Stimulated activated CD4-positive, alpha-beta T cell treated with anti-CD3 and anti-CD28 coated beads, Interleukin-15, amount 100 ng/mL, for 48 hours (primary cell): ENCODE measurements around the gene HHIPL1.

ENCODE experiments used
- DNase-seq, 2 donors: peaks; one replicate each; pipeline ENCODE4 v3.0.0-alpha.2; 2020; ENCODE audit warnings: low read depth in 2 of 2

Gene HHIPL1

DNA sequence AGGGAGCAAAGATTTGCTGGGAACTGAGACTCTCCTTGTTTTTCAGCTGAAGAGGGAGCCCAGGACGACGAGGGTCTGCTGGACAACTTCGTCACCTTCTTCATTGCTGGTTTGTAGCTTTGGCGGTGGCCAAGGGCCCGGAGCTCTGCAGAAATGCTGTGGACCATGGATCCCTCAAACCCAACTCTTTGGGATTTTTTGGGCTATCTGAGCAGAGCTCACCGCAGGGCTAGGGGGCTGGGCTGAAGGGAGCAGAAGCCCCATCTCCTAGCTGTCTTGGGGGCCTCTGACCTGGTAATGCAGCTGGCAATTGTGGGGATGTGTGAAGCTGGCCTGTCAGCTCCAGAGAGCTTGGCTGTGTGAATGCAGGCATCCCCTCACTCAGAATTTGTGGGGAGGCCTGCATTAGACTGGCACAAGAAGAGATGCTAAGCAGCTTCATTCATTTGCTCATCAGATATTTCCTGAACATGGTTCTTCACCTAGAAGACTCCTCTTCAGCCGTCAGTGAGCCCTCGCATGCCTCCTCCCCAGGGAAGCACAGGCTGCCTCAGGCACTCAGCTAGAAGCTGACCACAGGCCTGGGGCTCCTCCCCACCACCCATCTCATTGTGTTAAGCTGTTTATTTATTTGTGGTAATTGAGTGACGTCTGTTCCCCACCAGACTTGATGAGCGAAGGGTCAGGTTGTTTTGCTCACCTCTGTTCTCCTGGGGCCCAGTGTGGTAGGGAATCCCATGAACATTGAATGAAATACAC lies 71.3 kb downstream of the HHIPL1 start:
- DNase-seq, result no peak

DNA sequence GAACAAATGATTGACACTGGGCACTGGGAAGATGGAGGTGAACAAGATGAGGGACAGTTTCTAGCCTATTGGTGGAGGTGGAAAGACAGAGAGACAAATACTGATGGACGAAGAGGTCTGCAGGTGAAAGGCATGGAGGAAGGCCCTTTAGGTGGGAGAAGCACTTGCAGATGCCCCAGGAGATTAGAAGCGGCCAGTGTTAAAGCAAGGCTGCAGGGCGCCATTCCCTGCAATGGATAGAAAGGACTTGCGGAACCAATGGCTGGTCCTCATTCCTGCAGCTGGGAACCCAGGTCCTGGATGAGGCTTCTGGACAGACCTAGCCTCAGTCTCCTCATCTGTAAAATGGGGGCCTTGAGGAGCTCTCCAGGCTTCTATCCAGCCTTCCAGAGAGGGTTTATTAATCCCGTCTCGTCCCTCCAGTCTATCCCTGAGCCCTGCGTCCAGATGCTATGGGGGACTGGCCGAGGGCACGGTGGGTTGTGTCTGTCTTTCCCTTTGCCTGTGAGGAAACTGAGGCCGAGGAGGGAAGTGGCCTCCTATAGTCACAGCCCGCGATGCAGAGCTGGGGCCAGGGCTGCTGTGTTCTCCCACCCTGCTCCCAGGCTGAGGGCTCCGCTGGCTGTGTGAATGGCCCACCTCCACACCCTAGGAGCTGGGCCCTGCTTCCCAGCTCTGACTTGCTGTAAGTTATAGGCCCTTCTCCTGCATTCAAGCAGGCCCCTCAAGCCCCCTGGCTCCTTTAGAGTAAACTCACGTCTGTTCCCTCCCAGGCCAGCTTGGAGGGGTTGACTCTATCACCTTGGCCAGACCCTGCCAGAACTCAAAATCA lies 72.1 kb downstream of the HHIPL1 start:
- DNase-seq, result no peak

DNA sequence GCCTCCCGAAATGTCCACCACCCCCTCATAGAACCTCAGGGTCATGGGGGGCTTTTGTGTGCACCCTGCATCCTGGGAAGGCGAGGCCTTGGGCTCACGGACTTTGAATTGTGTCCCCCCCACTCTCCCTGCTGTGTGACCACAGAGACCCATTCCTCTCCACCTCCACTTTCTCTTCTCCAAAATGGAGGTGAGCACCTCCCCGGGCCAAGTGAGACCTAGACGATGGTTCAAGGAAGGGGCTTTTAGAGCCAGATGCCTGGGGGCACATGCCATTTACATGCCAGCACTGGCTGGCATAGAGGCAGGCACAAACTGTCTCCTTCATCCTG lies 72.7 kb downstream of the HHIPL1 start:
- DNase-seq, result no peak

DNA sequence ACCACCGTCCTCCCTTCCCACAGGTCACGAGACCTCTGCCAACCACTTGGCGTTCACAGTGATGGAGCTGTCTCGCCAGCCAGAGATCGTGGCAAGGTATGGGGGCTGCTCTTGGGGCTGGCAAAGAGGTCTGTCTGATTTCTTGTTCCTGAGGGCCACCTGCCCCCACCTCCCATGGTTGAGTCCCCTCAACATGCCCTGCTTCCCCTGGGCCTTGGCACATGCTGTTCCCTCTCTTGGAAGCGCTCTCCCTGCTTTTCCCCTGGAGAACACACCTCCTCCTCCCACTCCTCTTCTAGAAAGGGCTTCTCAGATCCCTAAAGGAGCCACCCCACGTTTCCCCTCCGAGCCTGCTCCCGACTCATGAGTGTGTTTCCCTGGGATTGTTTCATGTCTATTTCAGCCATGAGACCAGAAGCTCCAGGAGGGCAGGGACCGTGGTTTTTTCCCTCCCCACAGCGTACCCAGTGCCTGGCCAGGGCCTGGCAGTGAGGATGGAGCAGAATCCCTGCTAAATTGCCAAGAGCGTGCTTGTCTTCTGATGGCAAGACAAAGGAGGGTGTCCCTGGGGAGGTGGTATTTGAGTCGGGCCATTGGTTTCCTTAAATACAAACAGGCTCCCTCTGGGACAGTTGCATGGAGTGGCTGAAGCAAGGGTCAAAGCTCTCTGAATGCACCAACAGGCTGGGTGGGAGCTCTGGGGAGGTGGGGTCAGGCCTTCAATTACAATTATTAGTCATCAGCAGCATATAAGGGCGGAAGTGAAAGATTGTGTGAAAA lies 73.3 kb downstream of the HHIPL1 start:
- DNase-seq, result no peak

DNA sequence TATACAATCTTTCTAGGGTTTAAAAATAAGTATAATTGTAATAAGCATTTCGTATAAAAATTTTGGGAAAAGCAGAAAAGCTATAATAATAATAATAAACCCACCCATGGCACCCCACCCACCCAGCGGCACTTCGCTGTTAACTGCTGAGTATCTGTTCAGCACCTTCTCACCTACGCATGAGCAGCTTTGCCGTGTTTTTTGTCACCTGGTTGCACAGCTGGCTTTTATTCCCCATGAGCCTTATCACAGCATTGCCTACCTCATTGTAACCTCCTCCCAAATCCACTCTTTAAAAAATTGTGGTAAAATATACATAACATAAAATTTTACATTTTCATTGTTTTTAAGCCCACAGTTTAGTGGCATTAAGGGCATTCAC lies 73.9 kb downstream of the HHIPL1 start:
- DNase-seq, result no peak

DNA sequence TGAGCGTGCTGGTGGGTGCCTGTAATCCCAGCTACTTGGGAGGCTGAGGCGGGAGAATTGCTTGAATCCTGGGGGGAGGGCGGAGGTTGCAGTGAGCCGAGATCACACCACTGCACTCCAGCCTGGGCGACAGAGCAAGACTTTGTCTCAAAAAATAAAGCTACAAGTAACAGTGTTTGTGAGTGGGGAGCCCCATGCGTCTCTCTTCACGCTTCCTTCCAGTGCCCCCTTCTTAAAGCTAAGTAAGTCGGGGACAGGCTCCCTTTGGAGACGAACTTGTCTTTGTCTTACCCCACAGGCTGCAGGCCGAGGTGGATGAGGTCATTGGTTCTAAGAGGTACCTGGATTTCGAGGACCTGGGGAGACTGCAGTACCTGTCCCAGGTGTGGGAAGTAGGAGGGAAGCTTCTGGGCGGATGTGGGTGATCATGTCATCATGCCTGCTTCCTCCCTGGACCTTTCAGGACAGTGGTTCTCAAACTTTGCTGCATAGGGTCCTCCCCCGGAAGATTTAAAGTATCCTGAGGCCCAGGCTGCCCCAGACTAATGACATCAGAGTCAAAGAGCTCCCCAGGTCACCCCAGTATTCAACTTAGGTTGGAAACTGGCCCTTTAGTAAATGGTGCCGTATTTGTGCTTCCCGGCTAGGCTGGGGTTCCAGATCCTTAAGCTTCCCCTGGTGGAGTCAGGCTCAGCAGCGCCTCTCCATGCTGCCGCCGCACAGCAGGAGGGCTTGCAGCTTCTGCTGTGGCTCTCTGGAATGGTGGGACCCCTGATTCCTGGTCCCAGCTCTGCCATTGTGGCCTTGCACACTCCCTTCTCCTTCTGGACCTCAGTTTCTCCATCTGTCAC lies 76.2 kb downstream of the HHIPL1 start:
- DNase-seq, result no peak

DNA sequence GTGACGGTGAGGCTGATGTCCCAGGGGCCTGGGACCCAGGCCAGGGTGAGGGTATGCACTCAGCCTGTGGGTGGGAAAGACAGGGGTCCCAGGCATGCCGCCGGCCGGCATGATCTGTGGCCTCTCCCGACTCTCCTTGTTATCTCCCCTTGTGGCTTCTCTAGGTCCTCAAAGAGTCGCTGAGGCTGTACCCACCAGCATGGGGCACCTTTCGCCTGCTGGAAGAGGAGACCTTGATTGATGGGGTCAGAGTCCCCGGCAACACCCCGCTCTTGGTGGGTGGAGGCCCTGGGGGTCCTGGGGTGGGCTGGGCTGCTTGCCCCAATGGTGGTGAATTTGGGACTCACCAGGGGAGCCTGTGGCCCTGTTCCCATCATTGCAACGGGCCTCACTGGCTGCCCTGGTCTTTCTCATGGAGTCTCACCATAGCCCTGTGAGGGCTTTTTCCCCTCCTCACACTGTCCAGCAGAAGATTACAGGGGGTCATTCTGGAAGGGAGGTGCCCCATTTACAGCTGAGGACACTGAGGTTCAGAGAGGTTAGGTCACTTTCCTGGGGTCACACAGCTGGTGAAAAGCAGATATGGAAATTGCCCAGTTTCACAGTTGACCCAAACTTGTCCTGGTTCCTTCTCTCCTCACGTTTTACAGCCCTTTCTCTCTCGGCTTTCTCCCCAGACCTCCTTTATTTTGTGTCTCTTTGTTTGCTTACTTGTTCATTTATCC lies 77.0 kb downstream of the HHIPL1 start:
- DNase-seq, result no peak

DNA sequence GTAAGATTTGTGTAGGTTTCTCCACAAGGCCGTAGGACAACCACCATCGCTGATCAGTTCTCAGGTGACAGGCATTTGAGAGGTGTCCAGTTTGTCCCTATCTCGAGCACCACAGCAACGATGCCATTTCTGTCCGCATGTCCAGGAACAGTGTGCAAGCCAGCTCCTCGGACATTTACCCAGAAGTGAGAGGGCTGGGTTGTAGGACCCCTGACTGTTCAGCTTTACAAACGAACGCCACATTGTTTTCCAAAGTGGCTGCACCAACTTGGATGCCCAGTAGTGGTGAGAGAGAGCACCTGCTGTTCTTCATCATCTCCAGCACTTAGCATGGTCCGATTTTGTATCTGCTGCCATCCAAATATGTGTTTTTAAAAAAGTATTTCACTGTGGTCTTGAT lies 77.8 kb downstream of the HHIPL1 start:
- DNase-seq, result no peak

DNA sequence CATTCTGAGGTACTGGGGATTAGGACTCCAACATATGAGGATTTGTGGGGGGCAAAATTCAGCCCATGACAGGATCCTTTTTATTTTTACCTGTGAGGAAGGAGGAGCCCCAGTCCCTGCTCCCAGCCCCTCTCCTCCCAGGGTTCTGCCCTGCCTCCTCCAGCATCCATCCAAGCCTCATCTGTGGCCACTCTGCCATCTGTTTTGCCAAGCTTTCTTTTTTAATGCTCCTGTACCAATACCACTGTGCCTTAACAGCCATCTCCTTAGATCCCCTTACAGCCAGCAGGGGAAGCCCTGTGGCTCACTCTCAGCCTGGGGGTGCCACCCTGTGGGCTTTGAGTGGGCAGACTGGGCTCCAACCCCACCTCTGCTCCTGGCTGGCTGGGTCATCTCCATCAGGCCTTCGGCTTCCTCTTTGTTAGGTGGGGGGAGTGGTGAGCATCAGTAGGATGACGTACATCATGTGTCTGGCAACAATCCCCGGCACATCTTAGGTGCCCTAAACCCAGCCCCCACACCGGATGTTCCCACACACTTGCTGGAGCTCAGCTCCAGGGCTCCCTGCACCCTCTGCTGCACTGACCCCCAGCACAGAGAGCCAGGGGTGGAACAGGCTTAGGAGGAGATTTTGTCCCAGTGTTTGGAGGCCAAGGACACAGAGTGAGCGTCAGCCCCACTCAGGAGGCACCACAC lies 79.4 kb downstream of the HHIPL1 start:
- DNase-seq, result no peak

DNA sequence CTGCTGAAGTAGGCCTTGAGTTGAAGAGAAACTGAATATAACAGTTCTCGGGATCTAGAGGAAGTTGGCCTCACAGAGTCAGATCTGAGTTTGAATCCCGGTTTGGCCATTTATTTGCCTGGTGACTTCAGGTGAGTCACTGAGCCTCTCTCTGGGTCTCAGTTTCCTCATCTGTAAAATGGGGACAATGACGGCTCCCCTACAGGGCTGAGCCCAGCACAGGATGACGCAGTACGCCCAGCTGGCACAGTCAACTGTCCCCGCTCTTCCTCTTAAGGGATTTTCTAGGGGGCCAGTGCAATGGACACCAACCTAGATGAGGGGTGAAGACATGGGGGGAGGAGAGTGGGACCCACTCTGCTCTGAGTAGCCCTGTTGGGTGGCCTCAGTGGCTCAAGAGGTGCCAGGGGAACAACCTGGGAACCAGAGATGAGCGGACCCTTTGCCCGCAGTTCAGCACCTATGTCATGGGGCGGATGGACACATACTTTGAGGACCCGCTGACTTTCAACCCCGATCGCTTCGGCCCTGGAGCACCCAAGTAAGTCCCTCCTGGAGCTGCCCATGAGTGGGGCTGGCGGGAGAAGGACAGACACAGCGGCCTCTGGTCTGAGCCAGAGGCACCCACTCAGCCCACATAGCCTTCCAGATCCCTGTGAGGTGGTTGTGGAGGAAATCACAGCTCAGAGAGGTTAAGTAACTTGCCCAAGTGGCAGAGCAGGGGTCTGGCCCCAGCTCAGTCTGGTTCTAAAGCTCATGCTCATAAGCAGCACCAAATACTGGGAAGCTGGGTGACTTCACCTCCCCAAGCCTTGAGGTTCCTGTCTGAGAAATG lies 80.2 kb downstream of the HHIPL1 start:
- DNase-seq, result no peak

DNA sequence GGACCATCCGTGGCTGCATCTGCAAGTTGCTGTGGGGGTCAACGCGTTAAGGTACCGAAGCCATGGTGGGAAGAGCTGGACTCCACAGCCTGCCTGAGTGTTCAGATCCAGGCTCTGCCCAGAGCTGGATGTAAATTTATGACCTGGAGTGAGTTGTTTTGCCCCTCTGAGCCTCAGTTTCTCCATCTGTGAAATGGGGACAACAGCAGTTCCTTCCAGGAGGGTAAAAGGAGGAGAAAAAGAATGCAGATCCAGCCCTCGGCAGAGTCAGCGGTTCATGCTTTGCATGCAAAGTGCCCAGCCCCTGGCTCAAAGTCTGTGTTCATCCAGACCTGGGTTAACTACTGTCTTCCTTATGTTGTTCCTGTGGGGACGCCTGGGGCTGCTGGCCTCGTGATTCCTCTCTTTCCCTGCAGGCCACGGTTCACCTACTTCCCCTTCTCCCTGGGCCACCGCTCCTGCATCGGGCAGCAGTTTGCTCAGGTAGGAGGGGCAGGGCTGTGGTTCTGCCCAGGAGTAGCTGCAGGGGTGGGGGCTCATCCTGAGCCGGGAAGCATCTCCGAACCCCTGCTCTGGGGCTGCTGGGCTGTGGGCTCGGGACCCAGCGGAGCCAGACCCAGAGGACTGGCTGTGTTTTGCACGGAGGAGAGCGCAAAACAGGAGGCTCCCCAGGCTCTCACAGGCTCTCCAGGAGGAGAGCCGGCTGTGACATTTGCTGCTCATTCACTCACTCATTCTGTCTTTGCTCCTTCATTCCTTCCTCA lies 81.0 kb downstream of the HHIPL1 start:
- no peak for DNase-seq

DNA sequence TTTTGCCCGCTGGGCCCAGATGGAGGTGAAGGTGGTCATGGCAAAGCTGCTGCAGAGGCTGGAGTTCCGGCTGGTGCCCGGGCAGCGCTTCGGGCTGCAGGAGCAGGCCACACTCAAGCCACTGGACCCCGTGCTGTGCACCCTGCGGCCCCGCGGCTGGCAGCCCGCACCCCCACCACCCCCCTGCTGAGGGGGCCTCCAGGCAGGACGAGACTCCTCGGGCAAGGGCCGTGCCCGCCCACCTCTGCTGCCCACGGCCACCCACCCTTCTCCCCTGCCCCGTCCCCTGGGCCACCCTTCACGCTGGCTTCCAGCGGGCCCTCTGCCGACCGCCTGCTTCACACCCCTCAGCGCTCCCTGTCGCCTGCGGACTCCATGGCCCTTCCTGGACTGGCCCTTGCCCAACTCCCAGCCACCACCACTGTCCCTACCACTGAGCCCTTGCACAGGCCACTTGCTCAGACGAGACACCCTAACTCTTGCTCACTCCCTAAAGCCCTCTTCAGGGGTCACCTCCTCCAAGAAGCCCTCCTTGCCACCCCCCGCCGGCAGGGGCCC lies 81.7 kb downstream of the HHIPL1 start:
- DNase-seq, result no peak

DNA sequence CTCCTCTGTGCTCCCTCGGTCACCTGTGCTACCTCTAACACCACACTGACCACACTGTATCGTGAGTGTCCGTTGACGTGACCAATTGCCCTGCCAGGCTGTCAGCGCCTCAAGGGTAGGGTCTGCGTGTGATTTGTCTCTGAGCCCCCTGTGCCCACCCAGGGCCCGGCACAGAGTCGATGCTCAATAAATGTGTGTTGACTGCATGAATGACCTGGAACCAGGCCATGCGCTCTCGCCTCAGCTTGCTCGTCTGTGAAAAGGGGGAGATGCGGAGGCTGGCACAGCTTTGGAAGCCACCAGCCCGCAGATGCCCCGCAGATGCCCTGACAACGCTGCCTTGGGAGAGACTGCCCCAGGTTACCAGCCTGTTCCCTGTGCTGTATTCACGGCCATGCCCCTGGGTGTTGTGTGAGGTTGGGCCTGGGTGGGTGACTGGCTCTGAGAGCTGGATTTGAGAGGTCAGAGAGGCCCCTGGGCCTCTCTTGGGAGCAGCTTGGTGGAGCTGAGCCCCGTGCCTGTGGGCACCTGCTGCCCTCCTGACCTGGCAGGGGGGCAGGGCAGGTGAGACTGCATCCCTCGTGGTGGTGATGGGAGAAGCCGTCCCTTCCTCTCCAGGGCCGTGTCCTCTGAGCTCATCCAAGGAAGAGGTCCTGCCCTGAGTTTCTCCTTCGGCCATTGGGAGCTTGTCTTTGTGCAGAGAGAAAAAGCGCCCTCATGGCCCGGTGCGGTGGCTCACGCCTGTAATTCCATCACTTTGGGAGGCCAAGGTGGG lies 82.4 kb downstream of the HHIPL1 start:
- DNase-seq, result no peak

DNA sequence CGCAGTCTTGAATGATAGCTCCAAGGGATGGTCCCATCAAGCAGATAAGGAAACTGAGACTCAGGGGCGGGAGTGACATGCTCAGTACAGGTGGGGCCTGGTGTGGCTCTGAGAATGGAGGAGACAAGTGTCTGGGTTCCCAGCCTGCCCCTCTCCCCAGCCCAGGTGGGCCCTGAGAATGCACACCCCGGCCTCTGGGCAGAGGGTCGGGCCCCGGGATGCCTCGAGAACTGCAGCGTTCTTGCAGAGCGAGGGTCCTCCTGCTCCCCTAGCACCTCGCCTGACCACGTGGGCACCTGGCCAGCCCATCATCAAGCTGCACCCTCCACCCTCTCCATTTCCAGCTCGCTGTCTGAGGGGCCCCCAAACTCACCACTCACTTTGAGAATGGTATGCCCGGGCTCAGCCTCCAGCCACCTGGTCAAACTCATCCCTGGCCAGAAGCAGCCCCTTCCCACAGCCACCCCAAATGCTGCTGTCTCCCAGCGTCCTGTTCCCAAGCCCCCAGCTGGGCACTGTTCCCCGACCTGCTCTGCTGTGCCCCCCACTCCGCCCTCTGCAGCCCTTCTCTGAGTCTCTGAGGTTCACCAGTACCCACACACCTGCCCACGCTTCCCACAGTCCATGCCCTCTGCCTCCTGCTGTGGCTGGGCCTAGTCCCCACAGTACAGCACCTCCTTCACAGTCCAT lies 83.4 kb downstream of the HHIPL1 start:
- no peak for DNase-seq

DNA sequence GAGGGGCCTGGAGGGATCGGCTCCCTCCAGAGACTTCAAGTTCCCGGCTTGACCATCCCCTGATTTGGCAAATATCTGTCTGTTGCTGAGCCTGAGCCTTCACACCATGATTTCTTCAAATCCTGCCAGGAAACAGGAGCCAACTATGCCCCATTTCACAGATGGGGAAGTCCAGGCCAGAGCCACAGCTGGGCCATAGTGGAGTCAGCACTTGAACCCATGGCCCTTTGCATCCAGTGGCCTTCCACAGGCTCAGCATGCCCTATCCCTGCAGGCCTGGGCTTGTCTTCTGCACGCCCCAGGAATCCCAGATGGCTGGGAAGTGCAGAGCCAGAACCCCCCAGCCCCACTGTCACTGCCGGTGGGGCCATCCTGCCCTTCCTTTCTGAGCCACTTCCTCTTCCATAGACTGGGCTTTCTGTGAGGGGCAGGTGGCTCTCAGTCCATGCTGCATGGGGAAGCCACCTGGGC lies 84.1 kb downstream of the HHIPL1 start:
- DNase-seq, result no peak
